ENCODE measurements around the gene LYL1. TPM values are rescaled to one million over a fixed set of nuclear protein-coding genes. Genes with fewer than 3 reads are reported as not detected.

Gene LYL1
- total RNA-seq, 1 experiment from 2014 or later = 0.24 TPM

DNA sequence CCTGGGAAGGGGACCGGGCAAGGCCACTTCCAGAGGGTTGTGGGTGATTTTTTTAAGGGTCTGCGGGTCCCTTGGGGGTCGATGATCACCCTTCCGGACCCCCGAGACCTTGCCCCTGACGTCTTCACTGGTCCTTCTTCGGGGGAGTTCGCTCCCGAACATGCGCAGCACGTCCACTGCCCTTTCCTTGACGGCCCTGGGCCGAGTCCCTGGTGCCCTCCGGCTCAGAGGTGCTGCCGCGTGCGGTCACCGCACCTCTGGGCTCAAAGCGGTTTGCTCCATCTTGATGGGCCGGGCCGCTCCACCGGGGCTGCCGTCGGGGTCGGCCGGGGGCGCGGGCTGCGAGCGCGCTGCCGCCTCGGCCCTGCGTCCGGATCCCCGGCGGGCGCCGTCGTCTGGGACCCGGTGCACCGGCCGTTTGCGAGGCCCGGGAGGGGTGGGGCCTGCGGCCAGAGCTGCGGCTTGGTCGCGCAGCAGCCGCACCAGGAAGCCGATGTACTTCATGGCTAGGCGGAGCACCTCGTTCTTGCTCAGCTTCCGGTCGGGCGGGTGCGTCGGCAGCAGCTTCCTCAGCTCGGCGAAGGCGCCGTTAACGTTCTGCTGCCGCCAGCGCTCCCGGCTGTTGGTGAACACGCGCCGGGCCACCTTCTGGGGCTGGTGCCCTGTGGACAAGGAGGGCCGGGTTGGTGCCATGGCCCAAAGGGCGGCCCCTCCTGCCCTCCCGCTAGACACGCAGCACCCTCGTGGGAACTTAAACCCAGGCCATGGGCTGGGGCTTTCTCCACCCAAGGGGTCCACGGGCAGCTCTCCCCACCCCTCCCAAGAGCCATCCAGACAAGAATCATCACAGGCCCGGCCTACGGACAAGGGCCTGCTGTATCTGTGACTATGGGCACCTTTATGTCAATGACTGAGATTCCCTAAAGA, 3.3 kb downstream of the LYL1 start:
- H3K9me3 ChIP-seq (ENCODE audit: insufficient read depth, low read depth) = no peaks in the 10 kb centered on the region
- intact Hi-C loops (cut with micrococcal nuclease; ENCODE audit: unreplicated experiment) = no loop called here
- POLR2A ChIA-PET (ENCODE audit: unreplicated experiment) = no interaction called here
- no peak overlapping the region for H3K4me2 ChIP-seq
- H3K27ac ChIP-seq = no peak overlapping the region
- peaks cover 5% of the 10 kb centered on the region; the same call in 1 of the 2 replicates for H4K20me1 ChIP-seq (ENCODE audit: insufficient read depth)
- no TSS peak for BruUV-seq (replicated peaks)
- H3K79me2 ChIP-seq (ENCODE audit: low read depth) = no peaks in the 10 kb centered on the region
- no peaks in the 10 kb centered on the region for H3K27me3 ChIP-seq (ENCODE audit: insufficient read depth, low read depth)
- H3K9me2 ChIP-seq (ENCODE audit: insufficient read depth) = no peaks in the 10 kb centered on the region
- H3K4me1 ChIP-seq (replicated peaks; ENCODE audit: insufficient read depth) = peaks cover 5% of the 10 kb centered on the region; the same call in 1 of the 2 replicates
- no peak for TF ChIP-seq EZH2 (IDR thresholded peaks at IDR 0.05; ENCODE audit: low read depth)
- TF ChIP-seq, protein P1, sequence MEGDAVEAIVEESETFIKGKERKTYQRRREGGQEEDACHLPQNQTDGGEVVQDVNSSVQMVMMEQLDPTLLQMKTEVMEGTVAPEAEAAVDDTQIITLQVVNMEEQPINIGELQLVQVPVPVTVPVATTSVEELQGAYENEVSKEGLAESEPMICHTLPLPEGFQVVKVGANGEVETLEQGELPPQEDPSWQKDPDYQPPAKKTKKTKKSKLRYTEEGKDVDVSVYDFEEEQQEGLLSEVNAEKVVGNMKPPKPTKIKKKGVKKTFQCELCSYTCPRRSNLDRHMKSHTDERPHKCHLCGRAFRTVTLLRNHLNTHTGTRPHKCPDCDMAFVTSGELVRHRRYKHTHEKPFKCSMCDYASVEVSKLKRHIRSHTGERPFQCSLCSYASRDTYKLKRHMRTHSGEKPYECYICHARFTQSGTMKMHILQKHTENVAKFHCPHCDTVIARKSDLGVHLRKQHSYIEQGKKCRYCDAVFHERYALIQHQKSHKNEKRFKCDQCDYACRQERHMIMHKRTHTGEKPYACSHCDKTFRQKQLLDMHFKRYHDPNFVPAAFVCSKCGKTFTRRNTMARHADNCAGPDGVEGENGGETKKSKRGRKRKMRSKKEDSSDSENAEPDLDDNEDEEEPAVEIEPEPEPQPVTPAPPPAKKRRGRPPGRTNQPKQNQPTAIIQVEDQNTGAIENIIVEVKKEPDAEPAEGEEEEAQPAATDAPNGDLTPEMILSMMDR (conservative IDR thresholded peaks at IDR 0.05) = no peak
- H2AFZ ChIP-seq = no peak overlapping the region
- CTCF ChIA-PET = interaction anchor here (0.6 kb wide), 1 partner anchor 100 kb away, joined by 3 read pairs; no protein-coding TSS in a partner anchor
- no peak for DNase-seq
- H3K4me3 ChIP-seq = no peak overlapping the region
- peaks cover 5% of the 10 kb centered on the region; the same call in 1 of the 2 replicates for H3F3A ChIP-seq (ENCODE audit: insufficient read depth, low read depth)
- no peaks in the 10 kb centered on the region for H3K36me3 ChIP-seq (ENCODE audit: low read depth)

DNA sequence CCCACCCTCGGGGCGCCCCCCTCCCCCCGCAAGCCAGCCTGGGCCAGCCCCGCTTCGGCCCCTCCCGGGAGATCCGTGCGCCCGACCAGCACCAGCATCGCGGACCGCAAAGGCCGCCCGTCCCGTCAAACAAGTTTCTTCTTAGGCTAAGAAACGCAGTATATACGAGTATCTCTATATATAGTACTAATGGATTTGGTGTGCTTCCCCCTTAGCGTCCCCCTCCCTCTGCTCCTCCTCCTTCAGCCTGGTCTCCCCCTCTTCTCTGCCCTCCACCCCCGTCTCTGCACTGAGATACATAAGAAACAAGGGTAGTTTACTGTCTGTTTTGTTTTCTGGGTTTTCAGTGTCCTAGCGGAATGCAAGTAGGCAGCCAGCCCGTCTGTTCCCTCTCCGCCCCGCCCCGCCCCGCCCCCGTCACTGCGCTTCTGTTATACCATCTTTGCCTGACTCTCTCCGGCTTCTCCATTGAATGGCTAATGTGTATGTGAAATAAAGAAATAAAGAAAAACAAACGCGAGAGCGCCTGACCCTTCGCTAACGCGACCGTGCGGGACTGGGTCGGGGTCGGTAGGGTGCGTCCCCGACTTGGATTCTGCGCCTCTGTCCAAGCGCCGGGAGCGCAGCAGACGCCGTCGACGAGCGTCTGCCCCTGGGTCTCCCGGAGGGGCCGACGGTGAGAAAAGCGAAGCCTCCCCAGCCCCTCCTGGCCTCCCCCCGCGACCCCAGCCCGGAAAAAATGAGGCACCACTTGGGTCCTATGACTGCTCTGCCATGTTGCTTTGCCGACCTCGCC, 4.2 kb downstream of the LYL1 start:
- POLR2A ChIA-PET (ENCODE audit: unreplicated experiment) = no interaction called here
- Histone ChIP-seq H2AFZ (no peak overlapping the region), H3K9me3 (ENCODE audit: insufficient read depth, low read depth) (no peaks in the 10 kb centered on the region), H3K4me1 (replicated peaks; ENCODE audit: insufficient read depth) (peaks cover 9% of the 10 kb centered on the region; the same call in 1 of the 2 replicates), H3K27ac (no peak overlapping the region), H3K79me2 (ENCODE audit: low read depth) (no peaks in the 10 kb centered on the region), H4K20me1 (ENCODE audit: insufficient read depth) (peaks cover 4% of the 10 kb centered on the region; the same call in 1 of the 2 replicates), H3K36me3 (ENCODE audit: low read depth) (no peaks in the 10 kb centered on the region), H3K4me2 (0 out of 2 replicates have a peak overlapping the region, but pooled peaks have one; percentile 32), H3K27me3 (ENCODE audit: insufficient read depth, low read depth) (no peaks in the 10 kb centered on the region), H3F3A (ENCODE audit: insufficient read depth, low read depth) (peaks cover 5% of the 10 kb centered on the region; the same call in 1 of the 2 replicates), H3K9me2 (ENCODE audit: insufficient read depth) (no peaks in the 10 kb centered on the region), H3K4me3 (no peak overlapping the region)
- CTCF ChIA-PET = no interaction called here
- TF ChIP-seq, protein P1 (conservative IDR thresholded peaks at IDR 0.05) = no peak
- TF ChIP-seq EZH2 (IDR thresholded peaks at IDR 0.05; ENCODE audit: low read depth) = no peak
- intact Hi-C loops (cut with micrococcal nuclease; ENCODE audit: unreplicated experiment) = no loop called here
- DNase-seq = peak in 1 of 2 experiments; percentile 32
- no TSS peak for BruUV-seq (replicated peaks)

DNA sequence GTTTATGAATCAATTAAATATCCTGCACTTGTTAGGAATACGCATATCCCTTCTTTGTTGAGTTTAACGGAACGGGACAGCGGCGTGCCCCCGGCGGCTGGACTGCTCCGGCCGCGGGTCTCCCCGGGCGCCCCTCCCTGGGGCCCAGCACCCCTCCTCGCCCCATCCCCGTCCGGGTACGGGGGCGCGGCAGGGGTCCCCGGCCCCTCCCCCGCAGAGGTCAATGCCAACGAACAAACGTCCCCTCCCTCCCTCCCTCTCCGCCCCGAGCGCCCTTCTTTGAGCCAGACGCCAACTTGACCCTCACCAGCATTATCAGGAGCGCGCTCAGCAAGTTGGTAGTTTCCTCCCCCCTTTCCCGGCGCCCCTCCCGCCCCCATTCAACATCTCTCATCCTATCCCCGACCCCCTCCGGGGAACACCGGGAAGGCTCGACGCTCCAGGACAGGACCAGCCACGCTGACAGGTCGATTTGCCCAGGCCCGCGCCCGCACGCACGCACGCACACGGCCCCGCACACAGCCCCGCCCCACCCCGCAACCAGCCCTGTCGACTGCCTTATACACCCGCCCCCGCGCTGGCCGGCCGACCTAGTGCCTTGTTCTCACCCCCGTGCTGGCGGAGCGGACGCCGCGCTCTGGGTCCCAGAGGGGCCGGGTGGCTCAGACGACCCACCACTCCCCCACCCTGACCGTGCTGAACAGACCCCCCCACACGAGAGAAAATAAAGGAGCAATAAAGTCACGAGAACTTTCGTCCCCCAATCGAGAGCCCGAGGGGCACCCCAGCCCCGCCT, 5.0 kb downstream of the LYL1 start:
- ChIA-PET POLR2A (ENCODE audit: unreplicated experiment) (no interaction called here), CTCF (no interaction called here)
- H3F3A ChIP-seq (ENCODE audit: insufficient read depth, low read depth) = peaks cover 5% of the 10 kb centered on the region; the same call in 1 of the 2 replicates
- H3K36me3 ChIP-seq (ENCODE audit: low read depth) = no peaks in the 10 kb centered on the region
- intact Hi-C loops (cut with micrococcal nuclease; ENCODE audit: unreplicated experiment) = no loop called here
- H3K27ac ChIP-seq = no peak overlapping the region
- BruUV-seq (replicated peaks) = no TSS peak
- H3K4me1 ChIP-seq (replicated peaks; ENCODE audit: insufficient read depth) = peaks cover 9% of the 10 kb centered on the region; the same call in 1 of the 2 replicates
- H2AFZ ChIP-seq = no peak overlapping the region
- H3K9me3 ChIP-seq (ENCODE audit: insufficient read depth, low read depth) = no peaks in the 10 kb centered on the region
- TF ChIP-seq, protein P1 (conservative IDR thresholded peaks at IDR 0.05) = no peak
- no peak for TF ChIP-seq EZH2 (IDR thresholded peaks at IDR 0.05; ENCODE audit: low read depth)
- no peaks in the 10 kb centered on the region for H3K27me3 ChIP-seq (ENCODE audit: insufficient read depth, low read depth)
- H3K79me2 ChIP-seq (ENCODE audit: low read depth) = no peaks in the 10 kb centered on the region
- no peak overlapping the region for H3K4me2 ChIP-seq
- DNase-seq = no peak
- no peaks in the 10 kb centered on the region for H4K20me1 ChIP-seq (ENCODE audit: insufficient read depth)
- no peaks in the 10 kb centered on the region for H3K9me2 ChIP-seq (ENCODE audit: insufficient read depth)
- no peak overlapping the region for H3K4me3 ChIP-seq
